ENCODE measurements around the gene YAF2.
"Not testable (repeated sequence)": the region's sequence is repeated elsewhere in the genome, so short reads cannot be mapped to it uniquely, and the experiment has no call there.

Gene YAF2

DNA sequence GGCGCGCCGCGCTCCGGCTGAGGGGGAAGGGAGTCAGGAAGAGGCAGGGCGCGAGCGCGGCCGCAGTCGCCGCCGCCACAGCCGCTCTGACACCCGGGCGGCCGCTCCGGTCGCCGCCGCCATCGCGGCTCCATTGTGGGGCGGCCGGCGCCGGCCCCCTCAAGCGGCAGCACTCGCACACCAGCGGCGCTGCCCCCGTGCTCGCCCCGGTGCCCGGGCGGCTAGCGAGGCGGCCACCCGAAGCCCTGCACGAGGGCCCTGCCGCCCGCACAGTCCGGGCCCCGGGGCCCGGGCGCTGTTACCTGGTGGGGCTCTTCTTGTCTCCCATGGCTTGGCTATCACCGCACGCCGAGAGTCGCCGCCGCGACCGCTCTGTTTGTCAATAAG, 202 bp downstream of the YAF2 start:
- TF ChIP-seq, protein P1, sequence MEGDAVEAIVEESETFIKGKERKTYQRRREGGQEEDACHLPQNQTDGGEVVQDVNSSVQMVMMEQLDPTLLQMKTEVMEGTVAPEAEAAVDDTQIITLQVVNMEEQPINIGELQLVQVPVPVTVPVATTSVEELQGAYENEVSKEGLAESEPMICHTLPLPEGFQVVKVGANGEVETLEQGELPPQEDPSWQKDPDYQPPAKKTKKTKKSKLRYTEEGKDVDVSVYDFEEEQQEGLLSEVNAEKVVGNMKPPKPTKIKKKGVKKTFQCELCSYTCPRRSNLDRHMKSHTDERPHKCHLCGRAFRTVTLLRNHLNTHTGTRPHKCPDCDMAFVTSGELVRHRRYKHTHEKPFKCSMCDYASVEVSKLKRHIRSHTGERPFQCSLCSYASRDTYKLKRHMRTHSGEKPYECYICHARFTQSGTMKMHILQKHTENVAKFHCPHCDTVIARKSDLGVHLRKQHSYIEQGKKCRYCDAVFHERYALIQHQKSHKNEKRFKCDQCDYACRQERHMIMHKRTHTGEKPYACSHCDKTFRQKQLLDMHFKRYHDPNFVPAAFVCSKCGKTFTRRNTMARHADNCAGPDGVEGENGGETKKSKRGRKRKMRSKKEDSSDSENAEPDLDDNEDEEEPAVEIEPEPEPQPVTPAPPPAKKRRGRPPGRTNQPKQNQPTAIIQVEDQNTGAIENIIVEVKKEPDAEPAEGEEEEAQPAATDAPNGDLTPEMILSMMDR (IDR thresholded peaks at IDR 0.05; ENCODE audit: control extremely low read depth, extremely low read depth, low read depth, missing control alignments), result no peak
- ChIA-PET POLR2A (no interaction called here), CTCF (no interaction called here)
- DNase-seq (ENCODE audit: extremely low spot score), result no peak

DNA sequence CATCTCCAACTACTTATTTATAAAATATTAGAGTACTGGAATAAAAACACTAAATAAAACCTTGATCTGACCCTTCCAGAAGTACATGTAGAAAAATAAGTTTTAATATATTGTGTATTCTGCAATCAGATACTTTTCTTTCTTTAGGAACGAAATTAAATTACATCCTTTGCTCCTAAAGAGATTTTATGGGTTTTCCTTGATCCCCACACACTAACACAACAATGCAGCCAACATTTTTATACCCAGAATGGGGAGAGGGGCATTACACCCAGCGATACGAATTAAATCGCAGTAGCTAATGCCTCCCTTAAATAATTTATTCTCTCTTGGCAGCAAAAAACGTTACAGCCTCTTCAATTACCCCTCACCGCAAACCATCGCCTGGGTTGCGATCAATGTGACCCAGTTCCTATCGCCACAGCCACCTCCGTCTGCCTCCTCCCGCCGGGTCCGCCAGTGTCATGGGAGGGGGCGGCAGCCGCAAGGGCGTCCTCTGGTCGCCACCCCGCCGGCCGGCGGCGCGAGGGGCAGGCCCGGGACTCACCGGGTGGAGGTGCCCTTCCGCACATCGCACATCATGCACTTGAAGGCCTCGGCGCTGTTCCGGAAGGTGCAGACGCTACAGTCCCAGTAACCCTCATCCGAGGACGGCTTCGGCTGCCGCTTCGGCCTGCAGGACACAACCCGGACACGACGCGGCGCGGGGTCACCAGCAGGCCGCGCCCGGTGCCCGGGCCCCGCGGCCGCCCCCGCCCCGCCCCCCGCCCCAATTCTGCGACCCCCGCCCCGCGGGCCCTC, 796 bp downstream of the YAF2 start:
- DNase-seq (ENCODE audit: extremely low spot score), result peak; percentile 85
- ChIA-PET POLR2A (no interaction called here), CTCF (interaction anchor here (1.5 to 2.8 kb wide), 2 partner anchors 18 to 62 kb away, joined by 3 to 8 read pairs; no protein-coding TSS in a partner anchor)
- TF ChIP-seq, protein P1 (IDR thresholded peaks at IDR 0.05; ENCODE audit: control extremely low read depth, extremely low read depth, low read depth, missing control alignments), result peak; percentile 48

DNA sequence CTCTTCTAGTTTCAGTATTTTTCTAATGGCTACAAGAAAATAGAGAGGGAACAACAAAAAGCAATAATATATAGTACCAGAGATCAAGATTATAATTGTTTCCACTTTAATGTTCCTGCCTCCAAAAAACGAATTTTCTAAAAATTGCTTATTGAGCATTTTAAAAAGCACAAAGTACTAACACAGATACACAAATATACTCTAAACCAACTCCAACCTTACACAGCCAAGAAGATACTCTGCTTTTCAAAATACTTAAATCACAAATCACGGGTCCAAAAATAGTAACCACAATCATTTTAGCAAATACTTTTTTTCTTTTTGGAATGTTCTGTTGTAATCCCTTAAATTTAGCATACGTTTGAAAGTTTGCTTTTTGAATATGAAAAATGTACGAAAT, 2.0 kb downstream of the YAF2 start:
- no peak for DNase-seq (ENCODE audit: extremely low spot score)
- ChIA-PET POLR2A (interaction anchor here (0.7 kb wide), 1 partner anchor 144 kb away, joined by 3 read pairs; no protein-coding TSS in a partner anchor), CTCF (interaction anchor here (1.5 to 2.8 kb wide), 2 partner anchors 16 to 63 kb away, joined by 3 to 8 read pairs; no protein-coding TSS in a partner anchor)

DNA sequence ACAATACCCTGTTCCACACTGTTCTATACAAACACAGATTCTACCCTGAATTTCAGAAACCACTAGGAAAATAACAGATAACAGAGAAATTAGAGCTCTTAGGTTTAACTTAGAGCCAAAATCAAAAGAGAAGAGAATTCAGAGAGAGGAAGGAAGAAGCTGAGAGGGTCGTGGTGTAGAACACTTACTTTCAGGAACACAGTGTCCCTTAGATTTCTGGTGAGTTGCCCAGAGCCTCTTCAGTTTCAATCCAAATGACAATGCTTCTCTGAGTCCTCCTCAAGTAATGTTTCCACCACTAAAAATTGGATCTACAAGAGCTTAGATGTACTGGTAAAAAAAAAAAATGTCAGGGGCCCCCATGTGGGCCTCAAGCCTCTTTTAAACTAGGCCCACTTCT, 2.6 kb downstream of the YAF2 start:
- DNase-seq (ENCODE audit: extremely low spot score), result no peak
- CTCF ChIA-PET, result interaction anchor here (2.8 kb wide), 1 partner anchor 16 kb away, joined by 8 read pairs; no protein-coding TSS in a partner anchor
- POLR2A ChIA-PET, result interaction anchor here (0.7 kb wide), 1 partner anchor 144 kb away, joined by 3 read pairs; no protein-coding TSS in a partner anchor
- TF ChIP-seq, protein P1 (IDR thresholded peaks at IDR 0.05; ENCODE audit: control extremely low read depth, extremely low read depth, low read depth, missing control alignments), result no peak

More for the DNA sequence above, 2.0 kb downstream of the YAF2 start:
- TF ChIP-seq, protein P1 (IDR thresholded peaks at IDR 0.05; ENCODE audit: control extremely low read depth, extremely low read depth, low read depth, missing control alignments), result no peak

DNA sequence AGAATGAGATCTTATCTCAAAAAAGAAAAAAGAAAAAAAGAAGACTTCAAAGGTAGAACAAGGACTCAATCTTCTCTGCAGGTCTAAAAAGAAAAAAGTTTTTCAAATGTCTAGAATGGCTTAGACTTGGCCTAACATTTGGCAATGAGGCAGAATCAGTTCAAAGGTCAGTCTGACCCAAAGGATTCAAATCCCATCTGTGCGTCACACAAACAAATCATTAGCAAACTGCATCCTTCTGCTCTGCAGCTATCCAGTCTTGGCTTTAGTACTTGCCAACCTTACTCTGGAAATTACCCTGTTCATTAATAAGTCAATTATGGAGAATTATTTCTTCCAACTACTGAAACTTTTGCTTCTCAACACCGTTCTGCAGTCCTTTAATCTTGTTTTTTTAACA, 3.1 kb downstream of the YAF2 start:
- CTCF ChIA-PET, result interaction anchor here (2.8 kb wide), 1 partner anchor 15 kb away, joined by 8 read pairs; no protein-coding TSS in a partner anchor
- TF ChIP-seq, protein P1 (IDR thresholded peaks at IDR 0.05; ENCODE audit: control extremely low read depth, extremely low read depth, low read depth, missing control alignments), result no peak
- POLR2A ChIA-PET, result no interaction called here
- DNase-seq (ENCODE audit: extremely low spot score), result no peak

DNA sequence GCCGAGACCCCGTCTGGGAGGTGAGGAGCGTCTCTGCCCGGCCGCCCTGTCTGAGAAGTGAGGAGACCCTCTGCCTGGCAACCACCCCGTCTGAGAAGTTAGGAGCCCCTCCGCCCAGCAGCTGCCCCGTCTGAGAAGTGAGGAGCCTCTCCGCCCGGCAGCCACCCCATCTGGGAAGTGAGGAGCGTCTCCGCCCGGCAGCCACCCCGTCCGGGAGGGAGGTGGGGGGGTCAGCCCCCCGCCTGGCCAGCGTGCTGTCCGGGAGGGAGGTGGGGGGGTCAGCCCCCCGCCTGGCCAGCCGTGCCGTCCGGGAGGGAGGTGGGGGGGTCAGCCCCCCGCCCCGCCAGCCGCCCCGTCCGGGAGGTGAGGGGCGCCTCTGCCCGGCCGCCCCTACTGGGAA, 10.5 kb downstream of the YAF2 start:
- CTCF ChIA-PET; DNase-seq (ENCODE audit: extremely low spot score); POLR2A ChIA-PET: not testable (repeated sequence)

DNA sequence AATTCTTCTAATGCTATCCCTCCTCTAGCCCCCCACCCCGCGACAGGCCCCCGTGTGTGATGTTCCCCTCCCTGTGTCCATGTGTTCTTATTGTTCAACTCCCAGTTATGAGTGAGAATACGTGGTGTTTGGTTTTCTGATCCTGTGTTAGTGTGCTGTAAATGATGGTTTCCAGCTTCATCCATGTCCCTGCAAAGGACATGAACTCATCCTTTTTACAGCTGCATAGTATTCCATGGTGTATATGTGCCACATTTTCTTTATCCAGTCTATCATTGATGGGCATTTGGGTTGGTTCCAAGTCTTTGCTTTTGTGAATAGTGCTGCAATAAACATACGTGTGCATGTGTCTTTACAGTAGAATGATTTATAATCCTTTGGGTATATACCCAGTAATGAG, 13.5 kb downstream of the YAF2 start:
- CTCF ChIA-PET; POLR2A ChIA-PET; DNase-seq (ENCODE audit: extremely low spot score): not testable (repeated sequence)
